ENCODE data around the gene NLN. TPM values are rescaled to one million over a fixed set of nuclear protein-coding genes. Genes with fewer than 3 reads are reported as not detected.

NLN gene
- total and polyA plus RNA-seq, 9 of the 15 experiments (the other 6 are each of a cell fraction or from before 2014, with no cell fraction given) = 6.9 to 45.2 (median 28.8) TPM

GRCh38 chr5:65828022-65828896, 106.3 kb downstream of the NLN start:
- ChIA-PET CTCF (ENCODE audit: low intra/inter-chr PET ratio) (interaction anchor here (0.6 kb wide), 1 partner anchor 98 kb away, joined by 8 read pairs; no protein-coding TSS in a partner anchor), POLR2A (no interaction called here)
- no peaks in the 10 kb centered on the region for H3K79me2 ChIP-seq (ENCODE audit: control insufficient read depth, insufficient read depth, low read length)
- H3K36me3 ChIP-seq (ENCODE audit: control insufficient read depth, insufficient read depth, low read length) = no peaks in the 10 kb centered on the region; the same call in 2 of the 3 replicates
- no peak for DNase-seq (ENCODE audit: extremely low read depth in 1 of 4, low spot score in 3 of 4)
- intact Hi-C loops (cut with micrococcal nuclease) (no loop called here), in situ Hi-C loops (cut with MboI) (no loop called here)
- H3K4me2 ChIP-seq (ENCODE audit: insufficient read depth, low read length) = no peak overlapping the region
- no peak overlapping the region for H3K9ac ChIP-seq (ENCODE audit: insufficient read depth in 1 of 2, low read depth in 2 of 2, low read length in 2 of 2)
- 75% methylated on average over 12 of the region's 12 CpGs for WGBS (ENCODE audit: insufficient coverage, low coverage, missing lambda C conversion rate)
- no peaks in the 10 kb centered on the region for H3K9me1 ChIP-seq (ENCODE audit: control insufficient read depth, insufficient read depth, low read length)
- no peak overlapping the region for H3K4me3 ChIP-seq
- H4K20me1 ChIP-seq (replicated peaks; ENCODE audit: control insufficient read depth, insufficient read depth, low read length) = no peaks in the 10 kb centered on the region
- no peak for ATAC-seq
- no peaks in the 10 kb centered on the region for H3K27me3 ChIP-seq (ENCODE audit: control insufficient read depth in 2 of 2, insufficient read depth in 2 of 2, low read length in 2 of 2)
- no peak overlapping the region for H2AFZ ChIP-seq (ENCODE audit: low read depth, low read length)
- H3K9me3 ChIP-seq (replicated peaks; ENCODE audit: control insufficient read depth, insufficient read depth, low read depth, low read length) = no peaks in the 10 kb centered on the region
- FAIRE-seq = no peak
- BruUV-seq (replicated peaks) = no TSS peak
- TF ChIP-seq NFIC (IDR thresholded peaks at IDR 0.05) (peak; percentile 37; the same call in 1 of the 2 replicates), STAT5B (CRISPR knock-in tag; IDR thresholded peaks at IDR 0.05) (no peak)
- H3K4me1 ChIP-seq (replicated peaks in 1 of 2; ENCODE audit: control insufficient read depth in 2 of 2, insufficient read depth in 2 of 2, low read length in 2 of 2) = no peaks in the 10 kb centered on the region
- H3K27ac ChIP-seq (ENCODE audit: extremely low read depth, low read depth, low read length) = no peak overlapping the region

- CTCF ChIA-PET (ENCODE audit: low intra/inter-chr PET ratio) = no interaction called here
- Histone ChIP-seq H2AFZ (ENCODE audit: low read depth, low read length) (no peak overlapping the region), H3K4me2 (ENCODE audit: insufficient read depth, low read length) (no peak overlapping the region), H3K9ac (ENCODE audit: insufficient read depth in 1 of 2, low read depth in 2 of 2, low read length in 2 of 2) (no peak overlapping the region), H3K4me1 (replicated peaks in 1 of 2; ENCODE audit: control insufficient read depth in 2 of 2, insufficient read depth in 2 of 2, low read length in 2 of 2) (no peaks in the 10 kb centered on the region), H3K9me1 (ENCODE audit: control insufficient read depth, insufficient read depth, low read length) (no peaks in the 10 kb centered on the region), H3K27ac (ENCODE audit: extremely low read depth, low read depth, low read length) (no peak overlapping the region), H3K4me3 (no peak overlapping the region), H3K9me3 (replicated peaks; ENCODE audit: control insufficient read depth, insufficient read depth, low read depth, low read length) (no peaks in the 10 kb centered on the region), H3K36me3 (ENCODE audit: control insufficient read depth, insufficient read depth, low read length) (no peaks in the 10 kb centered on the region; the same call in 2 of the 3 replicates), H4K20me1 (replicated peaks; ENCODE audit: control insufficient read depth, insufficient read depth, low read length) (no peaks in the 10 kb centered on the region), H3K79me2 (ENCODE audit: control insufficient read depth, insufficient read depth, low read length) (no peaks in the 10 kb centered on the region), H3K27me3 (ENCODE audit: control insufficient read depth in 2 of 2, insufficient read depth in 2 of 2, low read length in 2 of 2) (no peaks in the 10 kb centered on the region)
- TF ChIP-seq KLF10 (CRISPR knock-in tag; IDR thresholded peaks at IDR 0.05) (no peak), BRD4 (IDR thresholded peaks at IDR 0.05) (no peak), ZNF354B (CRISPR knock-in tag; IDR thresholded peaks at IDR 0.05) (no peak), NFIC (IDR thresholded peaks at IDR 0.05) (no peak), AFF1 (IDR thresholded peaks at IDR 0.05; ENCODE audit: low read depth in 1 of 2, partially characterized antibody in 2 of 2) (no peak), HMG20A (CRISPR knock-in tag; conservative IDR thresholded peaks at IDR 0.05) (no peak), GMEB1 (CRISPR knock-in tag; IDR thresholded peaks at IDR 0.05) (no peak), ZNF140 (CRISPR knock-in tag; IDR thresholded peaks at IDR 0.05) (no peak), ZBTB7A (IDR thresholded peaks at IDR 0.05; ENCODE audit: borderline replicate concordance, control insufficient read depth, low read depth, low read length) (no peak)
- in situ Hi-C loops (cut with MboI) = no loop called here
- intact Hi-C loops (cut with micrococcal nuclease) = no loop called here
- ATAC-seq = no peak
- no peak for FAIRE-seq
- WGBS (ENCODE audit: insufficient coverage, low coverage, missing lambda C conversion rate) = 59% methylated on average over 2 of the region's 2 CpGs
- POLR2A ChIA-PET = no interaction called here
- no TSS peak for BruUV-seq (replicated peaks)
- no peak for DNase-seq (ENCODE audit: extremely low read depth in 1 of 4, low spot score in 3 of 4)
Measured at GRCh38 chr5:65830856-65831255, 108.9 kb downstream of the NLN start.
